Osteoblast (primary cell): ENCODE data around the gene WASHC4. TPM values are rescaled to one million over a fixed set of nuclear protein-coding genes. Genes with fewer than 3 reads are reported as not detected.

Experiments used
- DNase-seq: peaks from one replicate; pipeline ENCODE4 v3.0.0; 2011; ENCODE audit warnings: low spot score, mixed read lengths; ENCODE audit not compliant: insufficient read length; ENCODE audit errors: missing footprints
- H2AFZ ChIP-seq: 2 replicates; pipeline ENCODE4 v1.6.0; 2011; ENCODE audit warnings: mild to moderate bottlenecking, low read length
- H3K27ac ChIP-seq: 2 replicates; pipeline ENCODE4 v1.5.1; 2011; ENCODE audit warnings: mild to moderate bottlenecking, low read depth, low read length, moderate library complexity
- H3K27me3 ChIP-seq: 2 replicates; pipeline ENCODE4 v1.6.0; 2012; ENCODE audit warnings: mild to moderate bottlenecking, control low read depth, inconsistent platforms, low read length, moderate library complexity; ENCODE audit not compliant: insufficient read depth
- H3K36me3 ChIP-seq: 2 replicates; pipeline ENCODE4 v1.5.1; 2011; ENCODE audit warnings: mild to moderate bottlenecking, low read length, control low read depth, moderate library complexity; ENCODE audit not compliant: insufficient read depth
- H3K4me1 ChIP-seq: 2 replicates; pipeline ENCODE4 v1.5.1; 2011; ENCODE audit warnings: mild to moderate bottlenecking, low read length, control low read depth, moderate library complexity; ENCODE audit not compliant: insufficient read depth
- H3K4me2 ChIP-seq: 2 replicates; pipeline ENCODE4 v1.6.0; 2011; ENCODE audit warnings: mild to moderate bottlenecking, low read length; ENCODE audit not compliant: insufficient read depth
- H3K4me3 ChIP-seq: fragments of 200-600 bp; sonication (generic); 3 replicates; pipeline ENCODE4 v1.5.1; 2012; ENCODE audit warnings: mild to moderate bottlenecking, low read length, inconsistent platforms; ENCODE audit not compliant: insufficient read depth
- H3K79me2 ChIP-seq: 2 replicates; pipeline ENCODE4 v1.6.0; 2012; ENCODE audit warnings: mild to moderate bottlenecking, low read length, control low read depth, inconsistent platforms; ENCODE audit not compliant: insufficient read depth
- H3K9me3 ChIP-seq: 2 replicates; pipeline ENCODE4 v1.5.1; 2011; ENCODE audit warnings: low read depth, low read length, control low read depth
- H4K20me1 ChIP-seq: 2 replicates; pipeline ENCODE4 v1.6.0; 2012; ENCODE audit warnings: mild to moderate bottlenecking, low read length, control low read depth; ENCODE audit not compliant: insufficient read depth
- total RNA-seq: library from RNA; depleted of rRNA; stranded (reverse); fragments of >200 nt; gene quantifications from 2 replicates; pipeline ENCODE4 v1.2.3, GENCODE V29; 2012
- TF ChIP-seq, protein P1 (sequence below): IDR thresholded peaks from 2 replicates; pipeline ENCODE4 v1.5.1; 2011; ENCODE audit warnings: mild to moderate bottlenecking, low read depth, low read length, moderate library complexity; ENCODE audit errors: extremely low read depth

The WASHC4 gene
- total RNA-seq, result 124 and 131 TPM in 2 replicates

- peak within 1 kb of the TSS; percentile 99 for H2AFZ ChIP-seq
- H3K27ac ChIP-seq, result peak within 1 kb of the TSS; percentile 85
- peak within 1 kb of the TSS; percentile 94 for H3K4me3 ChIP-seq
- TF ChIP-seq, protein P1, sequence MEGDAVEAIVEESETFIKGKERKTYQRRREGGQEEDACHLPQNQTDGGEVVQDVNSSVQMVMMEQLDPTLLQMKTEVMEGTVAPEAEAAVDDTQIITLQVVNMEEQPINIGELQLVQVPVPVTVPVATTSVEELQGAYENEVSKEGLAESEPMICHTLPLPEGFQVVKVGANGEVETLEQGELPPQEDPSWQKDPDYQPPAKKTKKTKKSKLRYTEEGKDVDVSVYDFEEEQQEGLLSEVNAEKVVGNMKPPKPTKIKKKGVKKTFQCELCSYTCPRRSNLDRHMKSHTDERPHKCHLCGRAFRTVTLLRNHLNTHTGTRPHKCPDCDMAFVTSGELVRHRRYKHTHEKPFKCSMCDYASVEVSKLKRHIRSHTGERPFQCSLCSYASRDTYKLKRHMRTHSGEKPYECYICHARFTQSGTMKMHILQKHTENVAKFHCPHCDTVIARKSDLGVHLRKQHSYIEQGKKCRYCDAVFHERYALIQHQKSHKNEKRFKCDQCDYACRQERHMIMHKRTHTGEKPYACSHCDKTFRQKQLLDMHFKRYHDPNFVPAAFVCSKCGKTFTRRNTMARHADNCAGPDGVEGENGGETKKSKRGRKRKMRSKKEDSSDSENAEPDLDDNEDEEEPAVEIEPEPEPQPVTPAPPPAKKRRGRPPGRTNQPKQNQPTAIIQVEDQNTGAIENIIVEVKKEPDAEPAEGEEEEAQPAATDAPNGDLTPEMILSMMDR, result no peak
- peaks cover 51% of the 10 kb centered on the region for H3K79me2 ChIP-seq
- peak within 1 kb of the TSS; percentile 99 for H3K4me2 ChIP-seq
- H3K36me3 ChIP-seq, result peaks cover 13% of the 10 kb centered on the region
- no peaks in the 10 kb centered on the region for H3K9me3 ChIP-seq
- peaks cover 24% of the 10 kb centered on the region for H4K20me1 ChIP-seq
- H3K4me1 ChIP-seq, result peaks cover 26% of the 10 kb centered on the region
- peak; percentile 98 for DNase-seq
- H3K27me3 ChIP-seq, result no peaks in the 10 kb centered on the region
These were observed at the start of gene WASHC4 for GRCh38 chr12:105107494-105108371. TSS of gene WASHC4 (plus strand) at chr12:105107731. CDS start at chr12:105107801, 70 bp downstream.

- Histone ChIP-seq H3K27ac (no peak overlapping the region), H3K4me1 (no peaks in the 10 kb centered on the region), H3K9me3 (no peaks in the 10 kb centered on the region), H3K79me2 (no peaks in the 10 kb centered on the region), H3K4me2 (no peak overlapping the region), H2AFZ (no peak overlapping the region), H4K20me1 (no peaks in the 10 kb centered on the region), H3K4me3 (no peak overlapping the region), H3K27me3 (no peaks in the 10 kb centered on the region), H3K36me3 (peaks cover 79% of the 10 kb centered on the region)
- no peak for DNase-seq
- TF ChIP-seq, protein P1, result no peak
These were observed 46.7 kb upstream of the WASHC4 start for GRCh38 chr12:105060715-105061378.

DNA sequence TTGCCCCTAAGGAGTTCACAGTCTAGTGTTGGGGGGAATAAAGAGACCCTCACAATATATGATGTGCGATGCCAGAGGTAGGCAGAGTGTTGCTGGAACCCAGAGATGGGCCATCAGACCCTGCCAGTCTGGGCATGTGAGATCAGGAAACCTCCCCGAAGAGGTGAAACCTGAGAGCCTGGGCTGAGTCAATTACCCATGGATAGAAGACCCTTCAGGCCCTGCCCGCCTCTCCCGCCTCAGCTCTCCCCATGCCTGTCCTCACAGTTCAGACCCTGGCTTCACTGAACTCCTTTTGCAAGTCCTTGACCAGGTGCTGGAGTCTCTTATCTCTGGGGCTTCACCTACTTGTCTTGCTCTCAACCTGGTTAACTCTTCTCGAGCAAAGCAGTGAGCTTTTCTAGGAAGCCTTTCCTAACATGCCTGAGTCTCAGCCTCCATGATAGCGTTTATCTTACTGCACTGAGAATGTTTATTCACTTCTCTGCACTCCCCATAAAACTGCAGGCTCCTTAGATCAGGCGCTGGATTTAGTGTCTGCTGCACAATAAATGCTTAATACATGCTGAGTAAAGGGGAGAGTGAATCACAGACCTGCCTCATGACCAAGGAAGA, 42.9 kb upstream of the WASHC4 start:
- Histone ChIP-seq H3K79me2 (no peaks in the 10 kb centered on the region), H3K4me3 (no peak overlapping the region), H3K4me2 (no peak overlapping the region), H3K27ac (no peak overlapping the region), H3K27me3 (no peaks in the 10 kb centered on the region), H3K9me3 (no peaks in the 10 kb centered on the region), H3K36me3 (peaks cover 70% of the 10 kb centered on the region), H3K4me1 (peaks cover 9% of the 10 kb centered on the region), H2AFZ (no peak overlapping the region), H4K20me1 (peaks cover 4% of the 10 kb centered on the region)
- DNase-seq, result no peak
- TF ChIP-seq, protein P1, result no peak
